Lower leg skin (tissue), 4 donors: ENCODE results near the gene UST. TPM values are rescaled to one million over a fixed set of nuclear protein-coding genes. Genes with fewer than 3 reads are reported as not detected.

Experiments used
- DNase-seq, 2 donors: peaks; one replicate each; pipeline ENCODE4 v3.0.0-alpha.2; 2019; ENCODE audit warnings: low spot score in 2 of 2
- H3K4me3 ChIP-seq: fragments of 200-600 bp; sonication (generic); 2 replicates; pipeline ENCODE4 v1.5.1; 2017; ENCODE audit warnings: mild to moderate bottlenecking, low read depth; ENCODE audit not compliant: poor library complexity, severe bottlenecking
- CTCF ChIP-seq, 3 donors: fragments of 450-650 bp; IDR thresholded peaks; one replicate each; pipeline ENCODE4 v1.5.1; 2016; ENCODE audit warnings: antibody characterized with exemption in 3 of 3, mild to moderate bottlenecking in 3 of 3, moderate library complexity in 2 of 3
- POLR2A ChIP-seq, 2 donors: fragments of 450-650 bp; IDR thresholded peaks; one replicate each; pipeline ENCODE4 v1.6.1; 2016 to 2017; ENCODE audit warnings: antibody characterized with exemption in 2 of 2, mild to moderate bottlenecking in 1 of 2, moderate library complexity in 1 of 2
- WGBS, 2 donors: methylation state at CpG; one replicate each; pipeline ENCODE4 v1.1.5; 2018; 5-methylcytosine and 5-hydroxymethylcytosine counted together
- intact Hi-C: fragments of 100-400 bp; cut with DNase I; formaldehyde crosslinking; loops from one replicate; pipeline ENCODE4 v1.15.0; 2023; ENCODE audit warnings: low total_unique reads
- total RNA-seq, 4 donors: library from RNA; depleted of rRNA; stranded (reverse); fragments of >200 nt; gene quantifications; one replicate each; pipeline ENCODE4 v1.1.0, GENCODE V29; 2016

The UST gene
- total RNA-seq, 4 donors from 2014 or later, result 12.2 to 21.7 (median 17.7) TPM

GRCh38 chr6:148984531-148985056, 237.8 kb downstream of the UST start:
- 89 to 96% methylated on average over 4 of the region's 4 CpGs for WGBS, 2 donors
- DNase-seq, result no peak
- H3K4me3 ChIP-seq, result no peak overlapping the region
- intact Hi-C loops, result no loop called here
- no peak for TF ChIP-seq POLR2A (IDR thresholded peaks at IDR 0.05)
- TF ChIP-seq CTCF (IDR thresholded peaks at IDR 0.05), result no peak

GRCh38 chr6:148985499-148985898, 238.7 kb downstream of the UST start:
- DNase-seq, result no peak
- H3K4me3 ChIP-seq, result no peak overlapping the region
- TF ChIP-seq CTCF (IDR thresholded peaks at IDR 0.05), result no peak
- 94 to 97% methylated on average over 4 of the region's 4 CpGs for WGBS, 2 donors
- intact Hi-C loops, result no loop called here

- H3K4me3 ChIP-seq, result no peak overlapping the region
- no peak for DNase-seq
- TF ChIP-seq CTCF (IDR thresholded peaks at IDR 0.05) (no peak), POLR2A (IDR thresholded peaks at IDR 0.05) (no peak)
- intact Hi-C loops, result no loop called here
- 89 to 92% methylated on average over 3 of the region's 3 CpGs for WGBS, 2 donors
Observed at GRCh38 chr6:148986608-148987007, 239.8 kb downstream of the UST start.

GRCh38 chr6:148987982-148988381, 241.2 kb downstream of the UST start:
- 91 to 93% methylated on average over 3 of the region's 3 CpGs for WGBS, 2 donors
- no peak for DNase-seq
- intact Hi-C loops, result no loop called here
- H3K4me3 ChIP-seq, result no peak overlapping the region
- TF ChIP-seq POLR2A (IDR thresholded peaks at IDR 0.05), result no peak
- TF ChIP-seq CTCF (IDR thresholded peaks at IDR 0.05), result no peak

- no peak for DNase-seq
- 67% methylated on average over 1 of the region's 1 CpG for WGBS, 2 donors
- no peak overlapping the region for H3K4me3 ChIP-seq
- intact Hi-C loops, result no loop called here
- TF ChIP-seq CTCF (IDR thresholded peaks at IDR 0.05) (no peak), POLR2A (IDR thresholded peaks at IDR 0.05) (no peak)
Observed at GRCh38 chr6:148989585-148989984, 242.8 kb downstream of the UST start.

GRCh38 chr6:148990403-148990802, 243.6 kb downstream of the UST start:
- no peak overlapping the region for H3K4me3 ChIP-seq
- no peak for DNase-seq
- 60 to 68% methylated on average over 6 of the region's 6 CpGs for WGBS, 2 donors
- intact Hi-C loops, result no loop called here
- TF ChIP-seq CTCF (IDR thresholded peaks at IDR 0.05) (no peak), POLR2A (IDR thresholded peaks at IDR 0.05) (no peak)
